AG04449 (cell line): ENCODE data around the gene P2RX6.

Experiments used
- CTCF ChIA-PET: fragments of 350-600 bp; formaldehyde crosslinking; extraction: SDS; loops from one replicate; lab custom pipeline; 2021; ENCODE audit warnings: antibody characterized with exemption; lab: Yijun Ruan, JAX
- POLR2A ChIA-PET: fragments of 400-600, 350-600 bp; formaldehyde crosslinking; extraction: SDS; loops from one replicate; lab custom pipeline; 2020; ENCODE audit warnings: antibody characterized with exemption, inconsistent platforms; lab: Yijun Ruan, JAX
- DNase-seq: peaks from one replicate; pipeline ENCODE4 v3.0.0-alpha.2; 2010; ENCODE audit warnings: low read depth, low spot score
- H3K4me3 ChIP-seq: 2 replicates; pipeline ENCODE4 v1.5.1; 2011; ENCODE audit warnings: low read depth, mild to moderate bottlenecking, control low read depth, low read length
- TF ChIP-seq, protein P1 (sequence below): IDR thresholded peaks from one replicate; pipeline ENCODE4 v1.5.1; 2011; ENCODE audit warnings: mild to moderate bottlenecking, moderate library complexity, low read length, control low read depth, inconsistent platforms; ENCODE audit not compliant: insufficient read depth; ENCODE audit errors: missing control alignments

Gene P2RX6

DNA sequence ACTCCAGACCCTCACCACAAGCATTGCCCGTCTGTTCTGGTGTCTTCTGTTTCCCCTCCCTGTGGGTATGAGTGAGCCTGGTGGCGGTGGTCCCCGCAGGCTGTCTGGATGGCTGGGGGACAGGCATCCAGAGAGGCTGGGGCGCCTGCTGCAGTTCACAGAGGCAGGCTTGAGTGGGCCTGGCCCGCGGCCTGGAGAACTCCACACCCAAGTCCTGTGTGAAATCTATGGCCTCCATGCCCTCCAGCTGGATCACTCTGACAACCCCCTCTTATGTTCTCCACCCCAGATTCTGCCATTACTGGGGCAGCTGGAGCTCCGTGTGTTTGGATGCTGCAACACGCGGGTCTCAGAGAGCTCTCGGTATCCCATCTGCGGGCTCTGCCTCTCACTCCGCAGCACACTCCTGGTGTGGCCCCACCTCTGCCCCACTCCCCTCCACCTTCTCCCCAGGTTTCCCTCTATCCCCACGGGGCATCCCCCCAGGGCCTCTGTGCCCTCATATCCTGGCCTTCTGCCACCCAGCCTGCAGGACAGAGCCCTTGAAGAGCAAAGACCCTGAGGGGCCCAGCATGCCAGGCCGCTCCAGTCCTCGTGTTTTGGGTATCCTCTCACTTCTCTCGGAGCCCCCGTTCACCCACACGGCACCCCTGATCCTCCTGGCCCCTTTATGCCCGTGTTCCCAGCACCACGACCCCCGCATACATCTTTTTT, 62.1 kb downstream of the P2RX6 start:
- TF ChIP-seq, protein P1, sequence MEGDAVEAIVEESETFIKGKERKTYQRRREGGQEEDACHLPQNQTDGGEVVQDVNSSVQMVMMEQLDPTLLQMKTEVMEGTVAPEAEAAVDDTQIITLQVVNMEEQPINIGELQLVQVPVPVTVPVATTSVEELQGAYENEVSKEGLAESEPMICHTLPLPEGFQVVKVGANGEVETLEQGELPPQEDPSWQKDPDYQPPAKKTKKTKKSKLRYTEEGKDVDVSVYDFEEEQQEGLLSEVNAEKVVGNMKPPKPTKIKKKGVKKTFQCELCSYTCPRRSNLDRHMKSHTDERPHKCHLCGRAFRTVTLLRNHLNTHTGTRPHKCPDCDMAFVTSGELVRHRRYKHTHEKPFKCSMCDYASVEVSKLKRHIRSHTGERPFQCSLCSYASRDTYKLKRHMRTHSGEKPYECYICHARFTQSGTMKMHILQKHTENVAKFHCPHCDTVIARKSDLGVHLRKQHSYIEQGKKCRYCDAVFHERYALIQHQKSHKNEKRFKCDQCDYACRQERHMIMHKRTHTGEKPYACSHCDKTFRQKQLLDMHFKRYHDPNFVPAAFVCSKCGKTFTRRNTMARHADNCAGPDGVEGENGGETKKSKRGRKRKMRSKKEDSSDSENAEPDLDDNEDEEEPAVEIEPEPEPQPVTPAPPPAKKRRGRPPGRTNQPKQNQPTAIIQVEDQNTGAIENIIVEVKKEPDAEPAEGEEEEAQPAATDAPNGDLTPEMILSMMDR, result no peak
- H3K4me3 ChIP-seq, result no peak overlapping the region
- DNase-seq, result no peak
- CTCF ChIA-PET, result interaction anchor here (1.0 kb wide), 1 partner anchor 26 kb away, joined by 3 read pairs; no protein-coding TSS in a partner anchor
- POLR2A ChIA-PET, result interaction anchor here (0.6 kb wide), 1 partner anchor 565 kb away, joined by 3 read pairs; the partner anchor contains the start of gene SDF2L1
